Right lobe of liver (tissue), 6 donors: ENCODE data around the gene SLC6A16. TPM values are rescaled to one million over a fixed set of nuclear protein-coding genes. Genes with fewer than 3 reads are reported as not detected.

Experiments used
- ATAC-seq, 4 donors: fragments of 200-7000 bp; cut with Tn5 transposase; one replicate each; pipeline ENCODE4 v1.9.1; 2020; ENCODE audit warnings: mild to moderate bottlenecking in 4 of 4, moderate library complexity in 4 of 4
- DNase-seq, 3 donors: peaks; one replicate each; pipeline ENCODE4 v3.0.0-alpha.2; 2020
- H3K27ac ChIP-seq, 3 donors: fragments of 200-600 bp; one replicate each; pipeline ENCODE4 v1.8.0; 2022
- H3K27me3 ChIP-seq, 2 donors: fragments of 200-600 bp; one replicate each; pipeline ENCODE4 v1.8.0; 2022
- H3K36me3 ChIP-seq, 4 donors: fragments of 200-600 bp; sonication (generic) in 1 of 4; one replicate each; pipeline versions ENCODE4 v1.5.1 to v1.8.0; 2017 to 2022; ENCODE audit warnings: control low read depth in 1 of 4
- H3K4me1 ChIP-seq, 4 donors: fragments of 200-600 bp; sonication (generic) in 1 of 4; one replicate each; pipeline versions ENCODE4 v1.5.1 to v1.8.0; 2017 to 2022; ENCODE audit warnings: control low read depth in 1 of 4
- H3K4me3 ChIP-seq, 3 donors: fragments of 200-600 bp; one replicate each; pipeline ENCODE4 v1.8.0; 2022
- H3K9me3 ChIP-seq, 4 donors: fragments of 200-600 bp; sonication (generic) in 1 of 4; one replicate each; pipeline versions ENCODE4 v1.5.1 to v1.8.0; 2017 to 2022; ENCODE audit warnings: control low read depth in 1 of 4
- CTCF ChIP-seq, 4 donors: fragments of 200-600 bp in 3 of 4; fragments of 450-650 bp in 1 of 4; IDR thresholded peaks; one replicate each; pipeline versions ENCODE4 v1.5.1 to v1.8.0; 2016 to 2022; ENCODE audit warnings: antibody characterized with exemption in 4 of 4, mild to moderate bottlenecking in 2 of 4
- POLR2A ChIP-seq: fragments of 450-650 bp; IDR thresholded peaks from one replicate; pipeline ENCODE4 v1.6.1; 2017; ENCODE audit warnings: antibody characterized with exemption, mild to moderate bottlenecking
- WGBS: methylation state at CpG from one replicate; pipeline ENCODE4 v1.1.6; 2018; ENCODE audit warnings: low coverage, low lambda C conversion rate; ENCODE audit not compliant: insufficient coverage; ENCODE audit errors: missing lambda C conversion rate; 5-methylcytosine and 5-hydroxymethylcytosine counted together
- intact Hi-C, 2 donors: fragments of 100-400 bp; cut with DNase I; formaldehyde crosslinking; loops; one replicate each; pipeline versions ENCODE4 v1.11.2 to v1.14.1; 2022
- total RNA-seq, 6 experiments: library from RNA; depleted of rRNA in 2 of 6; stranded (reverse); fragments of >200 nt in 2 of 6; fragmentation: NEBNext Ultra II Directional in 3 of 6; extraction: Animal tissue kit (Norgen Biotek cat#: 25700) in 3 of 6; gene quantifications; one replicate each; pipeline versions ENCODE4 v1.1.0 to v1.2.4, GENCODE V29; 2016 to 2023
- donor health status: DM: no; HTN: yes; CAD: no.
- donor health status: DM: no; HTN: no; CAD: no.
- donor health status: DM: no; HTN: no; CAD: no.
- donor health status: DM: no; HTN: yes; CAD: no.
- donor health status: DM: no; HTN: yes; CAD: no.

The SLC6A16 gene
- total RNA-seq, 6 experiments from 2014 or later = 0.25 to 4.6 (median 2.4) TPM

GRCh38 chr19:49340865-49341718 lies 16.1 kb upstream of the SLC6A16 start:
- DNase-seq (peak in 1 of 3 donors; percentile 49), ATAC-seq (no peak)
- Histone ChIP-seq H3K4me1 (peaks cover 0 to 8% (median 4%) of the 10 kb centered on the region in 4 donors), H3K27me3 (no peaks in the 10 kb centered on the region), H3K4me3 (no peak overlapping the region), H3K9me3 (no peaks in the 10 kb centered on the region), H3K27ac (peak overlapping the region in 2 of 3 donors; percentile 91 to 92), H3K36me3 (peaks cover 0 to under 1% (median 0%) of the 10 kb centered on the region in 4 donors)
- no peak for TF ChIP-seq CTCF (IDR thresholded peaks at IDR 0.05)
- TF ChIP-seq POLR2A = no peak
- WGBS = 90% methylated on average over 3 of the region's 11 CpGs
- intact Hi-C loops = no loop called here

GRCh38 chr19:49340069-49340864 lies 15.3 kb upstream of the SLC6A16 start:
- 10% methylated on average over 36 of the region's 36 CpGs for WGBS
- Histone ChIP-seq H3K4me1 (peaks cover 0 to 8% (median 4%) of the 10 kb centered on the region in 4 donors), H3K4me3 (peak overlapping the region; percentile 43 to 67 (median 56)), H3K27me3 (no peaks in the 10 kb centered on the region), H3K9me3 (no peaks in the 10 kb centered on the region), H3K36me3 (no peaks in the 10 kb centered on the region), H3K27ac (peak overlapping the region; percentile 89 to 92 (median 91))
- TF ChIP-seq POLR2A (no peak), CTCF (IDR thresholded peaks at IDR 0.05) (no peak)
- intact Hi-C loops = no loop called here
- DNase-seq (peak; percentile 84 to 89 (median 89)), ATAC-seq (peak; percentile 63 to 71 (median 67))

- ATAC-seq (peak; percentile 82 to 92 (median 87)), DNase-seq (peak; percentile 86 to 94 (median 93))
- no peak for TF ChIP-seq CTCF (IDR thresholded peaks at IDR 0.05)
- peak; percentile 74 for TF ChIP-seq POLR2A
- Histone ChIP-seq H3K4me3 (peak overlapping the region; percentile 43 to 67 (median 56)), H3K27me3 (no peaks in the 10 kb centered on the region), H3K9me3 (no peaks in the 10 kb centered on the region), H3K27ac (peak overlapping the region; percentile 89 to 92 (median 91)), H3K36me3 (no peaks in the 10 kb centered on the region), H3K4me1 (peaks cover 0 to 8% (median 4%) of the 10 kb centered on the region in 4 donors)
- intact Hi-C loops = no loop called here
- 10% methylated on average over 2 of the region's 47 CpGs for WGBS
Measured at GRCh38 chr19:49339301-49340068, 14.5 kb upstream of the SLC6A16 start.

- ATAC-seq (peak; percentile 70 to 80 (median 76)), DNase-seq (peak; percentile 90 to 94 (median 94))
- H3K27ac ChIP-seq = peak overlapping the region; percentile 89 to 92 (median 91)
- peak overlapping the region; percentile 43 to 67 (median 56) for H3K4me3 ChIP-seq
- peaks cover 0 to 8% (median 4%) of the 10 kb centered on the region in 4 donors for H3K4me1 ChIP-seq
- H3K27me3 ChIP-seq = no peaks in the 10 kb centered on the region
- TF ChIP-seq CTCF (IDR thresholded peaks at IDR 0.05) = no peak
- no peaks in the 10 kb centered on the region for H3K36me3 ChIP-seq
- intact Hi-C loops = no loop called here
- 31% methylated on average over 13 of the region's 30 CpGs for WGBS
- H3K9me3 ChIP-seq = no peaks in the 10 kb centered on the region
Measured at GRCh38 chr19:49338691-49339300, 13.8 kb upstream of the SLC6A16 start.
